ENCODE data around the gene ITGB7. TPM values are rescaled to one million over a fixed set of nuclear protein-coding genes. Genes with fewer than 3 reads are reported as not detected.

ITGB7 gene
- polyA plus RNA-seq, 1 experiment, result 0.63 TPM

DNA sequence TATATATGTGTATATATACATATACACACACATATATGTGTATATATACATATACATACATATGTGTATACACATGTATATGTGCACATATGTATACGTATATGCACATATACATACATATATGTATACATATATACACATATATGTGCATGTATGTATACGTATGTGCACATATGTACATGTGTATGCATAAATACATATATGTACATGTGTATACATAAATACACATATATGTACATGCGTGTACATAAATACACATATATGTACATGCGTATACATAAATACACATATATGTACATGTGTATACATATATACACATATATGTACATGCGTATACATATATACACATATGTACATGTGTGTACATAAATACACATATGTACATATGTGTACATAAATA, 59.9 kb downstream of the ITGB7 start:
- ChIA-PET CTCF (interaction anchor here (0.6 to 0.7 kb wide), 2 partner anchors 51 to 204 kb away, joined by 3 to 4 read pairs; no protein-coding TSS in a partner anchor), POLR2A (no interaction called here)
- no peaks in the 10 kb centered on the region for H3K36me3 ChIP-seq (ENCODE audit: control insufficient read depth, insufficient read depth, low read length)

DNA sequence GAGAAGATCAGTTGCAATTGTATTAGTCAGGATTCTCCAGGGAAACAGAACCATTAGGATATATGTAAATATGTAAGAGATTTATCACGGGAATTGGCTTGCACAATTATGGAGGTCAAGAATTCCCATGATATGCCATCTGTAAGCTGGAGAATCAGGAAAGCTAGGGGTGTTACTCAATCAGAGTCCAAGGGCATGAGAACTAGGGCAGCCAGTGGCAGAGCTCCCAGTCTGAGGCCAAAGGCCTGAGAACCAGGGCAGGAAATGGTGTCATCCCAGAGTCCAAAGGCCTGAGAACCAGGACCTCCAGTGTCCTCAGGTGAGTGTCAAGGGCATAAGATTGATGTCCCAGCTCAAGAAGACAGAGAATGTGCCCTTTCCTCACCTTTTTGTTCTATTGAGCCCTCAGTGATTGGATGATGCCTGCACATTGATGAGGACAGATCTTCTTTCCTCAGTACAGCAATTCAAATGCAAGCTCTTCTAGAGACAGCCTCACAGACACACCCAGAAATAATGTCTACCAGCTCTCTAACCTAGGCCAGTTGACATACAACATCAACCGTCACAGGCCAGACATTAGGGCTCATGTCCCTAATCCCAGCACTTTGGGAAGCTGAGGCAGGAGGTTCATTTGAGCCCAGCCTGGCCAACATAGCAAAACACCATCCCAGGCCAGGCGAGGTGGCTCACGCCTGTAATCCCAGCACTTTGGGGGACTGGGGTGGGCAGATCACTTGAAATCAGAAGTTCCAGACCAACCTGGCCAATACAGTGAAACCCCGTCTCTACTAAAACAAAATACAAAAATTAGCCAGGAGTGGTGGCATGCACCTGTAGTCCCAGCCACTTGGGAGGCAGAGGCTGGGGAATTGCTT, 61.4 kb downstream of the ITGB7 start:
- ChIA-PET POLR2A (no interaction called here), CTCF (interaction anchor here (1.1 to 2.4 kb wide), 2 partner anchors 14 to 25 kb away, joined by 3 to 8 read pairs; no protein-coding TSS in a partner anchor)

More for the DNA sequence above, 59.9 kb downstream of the ITGB7 start:
- DNase-seq (ENCODE audit: low read depth), result no peak
- no peaks in the 10 kb centered on the region for H3K27me3 ChIP-seq (ENCODE audit: control insufficient read depth, insufficient read depth, low read length)
- no peak overlapping the region for H3K4me3 ChIP-seq (ENCODE audit: low read depth, low read length)
- TF ChIP-seq, protein P1, sequence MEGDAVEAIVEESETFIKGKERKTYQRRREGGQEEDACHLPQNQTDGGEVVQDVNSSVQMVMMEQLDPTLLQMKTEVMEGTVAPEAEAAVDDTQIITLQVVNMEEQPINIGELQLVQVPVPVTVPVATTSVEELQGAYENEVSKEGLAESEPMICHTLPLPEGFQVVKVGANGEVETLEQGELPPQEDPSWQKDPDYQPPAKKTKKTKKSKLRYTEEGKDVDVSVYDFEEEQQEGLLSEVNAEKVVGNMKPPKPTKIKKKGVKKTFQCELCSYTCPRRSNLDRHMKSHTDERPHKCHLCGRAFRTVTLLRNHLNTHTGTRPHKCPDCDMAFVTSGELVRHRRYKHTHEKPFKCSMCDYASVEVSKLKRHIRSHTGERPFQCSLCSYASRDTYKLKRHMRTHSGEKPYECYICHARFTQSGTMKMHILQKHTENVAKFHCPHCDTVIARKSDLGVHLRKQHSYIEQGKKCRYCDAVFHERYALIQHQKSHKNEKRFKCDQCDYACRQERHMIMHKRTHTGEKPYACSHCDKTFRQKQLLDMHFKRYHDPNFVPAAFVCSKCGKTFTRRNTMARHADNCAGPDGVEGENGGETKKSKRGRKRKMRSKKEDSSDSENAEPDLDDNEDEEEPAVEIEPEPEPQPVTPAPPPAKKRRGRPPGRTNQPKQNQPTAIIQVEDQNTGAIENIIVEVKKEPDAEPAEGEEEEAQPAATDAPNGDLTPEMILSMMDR (IDR thresholded peaks at IDR 0.05; ENCODE audit: insufficient read depth, low read depth, low read length), result no peak

DNA sequence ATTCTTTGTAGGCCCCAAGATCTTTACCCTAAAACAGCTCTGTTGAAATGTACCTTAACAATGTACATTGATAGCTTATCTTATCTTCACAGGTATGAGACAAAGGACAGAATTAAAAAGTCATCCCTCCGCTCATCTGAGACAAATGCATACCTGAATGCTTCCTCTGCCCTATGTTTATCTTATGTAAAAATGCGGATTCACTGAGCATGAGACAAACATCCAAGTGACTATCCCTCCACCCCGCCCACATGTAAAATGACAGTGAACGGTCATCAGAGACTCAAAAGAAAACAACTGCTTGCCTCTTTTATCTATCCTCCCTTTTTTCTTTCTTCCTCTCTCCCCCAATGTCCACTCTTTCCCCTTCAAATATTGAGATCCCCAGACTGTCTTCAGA, 63.7 kb downstream of the ITGB7 start:
- H3K36me3 ChIP-seq (ENCODE audit: control insufficient read depth, insufficient read depth, low read length), result no peaks in the 10 kb centered on the region
- ChIA-PET CTCF (no interaction called here), POLR2A (no interaction called here)
- no peak overlapping the region for H3K4me3 ChIP-seq (ENCODE audit: low read depth, low read length)
- no peak for DNase-seq (ENCODE audit: low read depth)
- TF ChIP-seq, protein P1 (IDR thresholded peaks at IDR 0.05; ENCODE audit: insufficient read depth, low read depth, low read length), result no peak
- no peaks in the 10 kb centered on the region for H3K27me3 ChIP-seq (ENCODE audit: control insufficient read depth, insufficient read depth, low read length)

More for the DNA sequence above, 61.4 kb downstream of the ITGB7 start:
- TF ChIP-seq, protein P1 (IDR thresholded peaks at IDR 0.05; ENCODE audit: insufficient read depth, low read depth, low read length), result no peak
- Histone ChIP-seq H3K4me3 (ENCODE audit: low read depth, low read length) (no peak overlapping the region), H3K36me3 (ENCODE audit: control insufficient read depth, insufficient read depth, low read length) (no peaks in the 10 kb centered on the region), H3K27me3 (ENCODE audit: control insufficient read depth, insufficient read depth, low read length) (no peaks in the 10 kb centered on the region)
- no peak for DNase-seq (ENCODE audit: low read depth)

Small RNA genes lying within 50 kb of the gene (small RNA-seq; reads per million reads assigned to genes)
- gene HIGD1AP1 (ENCODE audit: insufficient read length, low read depth, low replicate concordance), result not detected

Other genes starting within 250 kb of the ITGB7 start
- 296 and 496 TPM in 2 replicates for gene EIF4B, start 200.8 kb downstream of the ITGB7 start, polyA plus RNA-seq (2011; rRNA removed)
- gene TNS2, start 157.2 kb downstream of the ITGB7 start, polyA plus RNA-seq (2011; rRNA removed), result 27.2 and 73.9 TPM in 2 replicates
- gene SPRYD3, start 127.9 kb downstream of the ITGB7 start, polyA plus RNA-seq (2011; rRNA removed), result 34.8 and 48.0 TPM in 2 replicates
- gene IGFBP6, start 109.6 kb downstream of the ITGB7 start, polyA plus RNA-seq (2011; rRNA removed), result 460 and 860 TPM in 2 replicates
- gene SOAT2, start 103.8 kb downstream of the ITGB7 start, polyA plus RNA-seq (2011; rRNA removed), result 0.16 and 0.34 TPM in 2 replicates
- 15.7 and 16.8 TPM in 2 replicates for gene ZNF740, start 26.5 kb downstream of the ITGB7 start, polyA plus RNA-seq (2011; rRNA removed)
- 27.3 and 30.7 TPM in 2 replicates for gene CSAD, start 26.3 kb downstream of the ITGB7 start, polyA plus RNA-seq (2011; rRNA removed)
- 41.7 and 63.9 TPM in 2 replicates for gene RARG, start 25.0 kb upstream of the ITGB7 start, polyA plus RNA-seq (2011; rRNA removed)
- 3.0 and 7.3 TPM in 2 replicates for gene ESPL1, start 61.0 kb upstream of the ITGB7 start, polyA plus RNA-seq (2011; rRNA removed)
- gene PFDN5, start 88.3 kb upstream of the ITGB7 start, polyA plus RNA-seq (2011; rRNA removed), result 965 and 1,130 TPM in 2 replicates
- gene MYG1, start 92.4 kb upstream of the ITGB7 start, polyA plus RNA-seq (2011; rRNA removed), result 49.7 and 78.3 TPM in 2 replicates
- 53.3 and 84.3 TPM in 2 replicates for gene AAAS, start 114.4 kb upstream of the ITGB7 start, polyA plus RNA-seq (2011; rRNA removed)
- not detected in 2 replicates for gene SP7, start 129.1 kb upstream of the ITGB7 start, polyA plus RNA-seq (2011; rRNA removed)
- gene SP1, start 172.9 kb upstream of the ITGB7 start, polyA plus RNA-seq (2011; rRNA removed), result 44.4 and 58.2 TPM in 2 replicates
- not detected in 2 replicates for gene AMHR2, start 216.6 kb upstream of the ITGB7 start, polyA plus RNA-seq (2011; rRNA removed)
- 66.4 and 73.2 TPM in 2 replicates for gene PRR13, start 234.5 kb upstream of the ITGB7 start, polyA plus RNA-seq (2011; rRNA removed)
- 267 and 268 TPM in 2 replicates for gene PCBP2, start 244.9 kb upstream of the ITGB7 start, polyA plus RNA-seq (2011; rRNA removed)